K562 (cell line): ENCODE data around the gene SHB. TPM values are rescaled to one million over a fixed set of nuclear protein-coding genes. Genes with fewer than 3 reads are reported as not detected.

Experiments
- ARHGAP35 ChIP-seq: fragments of 450-650 bp; IDR thresholded peaks from 2 replicates; pipeline ENCODE4 v1.6.1; 2018; ENCODE audit not compliant: partially characterized antibody
- CHD4 ChIP-seq: fragments of 200-600 bp; sonication (generic); IDR thresholded peaks from 3 replicates; pipeline ENCODE4 v1.6.1; 2012; ENCODE audit warnings: low read depth, mild to moderate bottlenecking, mixed read lengths, low read length, inconsistent platforms; ENCODE audit not compliant: insufficient read depth, insufficient replicate concordance, poor library complexity, severe bottlenecking
- KDM5B ChIP-seq: fragments of 200-600 bp; sonication (generic); IDR thresholded peaks from 2 replicates; pipeline ENCODE4 v1.6.1; 2012; ENCODE audit warnings: low read depth, mild to moderate bottlenecking, moderate library complexity, low read length, control low read depth, inconsistent platforms; ENCODE audit not compliant: insufficient replicate concordance
- MLLT1 ChIP-seq, 2 experiments: fragments of 450-650 bp; IDR thresholded peaks; 2 replicates each; pipeline ENCODE4 v1.6.1; 2016
- PURB ChIP-seq: sonication (generic); formaldehyde crosslinking; IDR thresholded peaks from 2 replicates; pipeline ENCODE4 v1.9.0; 2021; ENCODE audit warnings: low read depth, mild to moderate bottlenecking, missing genetic modification reagents
- RBBP5 ChIP-seq: fragments of 200-600 bp; sonication (generic); IDR thresholded peaks from 2 replicates; pipeline ENCODE4 v1.6.1; 2012; ENCODE audit warnings: borderline replicate concordance, mild to moderate bottlenecking, low read length, control low read depth, inconsistent platforms; ENCODE audit not compliant: insufficient read depth, poor library complexity, severe bottlenecking
- TEAD1 ChIP-seq, 2 experiments: fragments of 450-650 bp in 1 of 2; sonication (generic) in 1 of 2; formaldehyde crosslinking; IDR thresholded peaks; 2 replicates each; pipeline versions ENCODE4 v1.4.0 to v1.8.0; 2020 to 2022; ENCODE audit warnings: mild to moderate bottlenecking in 2 of 2, missing genetic modification reagents in 1 of 2
- polyA plus RNA-seq, 8 experiments: library from polyadenylated mRNA; depleted of rRNA in 4 of 8; stranded (reverse) in 5 of 8; unstranded in 3 of 8; fragments of >200 nt; fragmentation: Nextera tagmentation in 2 of 8; fragmentation: Illumina TruSeq in 1 of 8; extraction: Ambion mirVana in 2 of 8; extraction: Trizol in 1 of 8; gene quantifications; 2 replicates each; pipeline versions ENCODE4 v1.2.1 to v1.2.3, GENCODE V29; 2011 to 2014; ENCODE audit warnings: inconsistent platforms in 1 of 8, missing spikeins in 1 of 8
- total RNA-seq, 7 experiments: library from RNA; depleted of rRNA in 6 of 7; stranded (reverse); fragments of >200 nt in 6 of 7; fragmentation: Illumina TruSeq in 2 of 7; extraction: Trizol in 2 of 7; gene quantifications; 2 replicates each; pipeline versions ENCODE4 v1.2.1 to v1.2.3, GENCODE V29; 2011 to 2021; ENCODE audit warnings: low replicate concordance in 1 of 7

The SHB gene
- total and polyA plus RNA-seq, 9 of the 15 experiments (the other 6 are each of a cell fraction or from before 2014, with no cell fraction given) = 0.78 to 16.0 (median 5.3) TPM

GRCh38 chr9:38066914-38067858, 1.8 kb downstream of the SHB start (continued):
- 0 out of 4 replicates have a peak, but pooled peaks of 1 of the 2 experiments have one; percentile 32 for TF ChIP-seq MLLT1 (IDR thresholded peaks at IDR 0.05)
- TF ChIP-seq CHD4 = peak; percentile 21
- TF ChIP-seq RBBP5 = no peak
- peak; percentile 55 for TF ChIP-seq ARHGAP35
- TF ChIP-seq TEAD1 (CRISPR knock-in tag; IDR thresholded peaks at IDR 0.05) = peak in 1 of 2 experiments; percentile 34; a peak in 1 of 4 replicates
- TF ChIP-seq PURB (CRISPR knock-in tag) = peak; percentile 63; the same call in 1 of the 2 replicates
- peak; percentile 44 for TF ChIP-seq KDM5B
